Measurements from ENCODE around the gene FAM117A.

Gene FAM117A

DNA sequence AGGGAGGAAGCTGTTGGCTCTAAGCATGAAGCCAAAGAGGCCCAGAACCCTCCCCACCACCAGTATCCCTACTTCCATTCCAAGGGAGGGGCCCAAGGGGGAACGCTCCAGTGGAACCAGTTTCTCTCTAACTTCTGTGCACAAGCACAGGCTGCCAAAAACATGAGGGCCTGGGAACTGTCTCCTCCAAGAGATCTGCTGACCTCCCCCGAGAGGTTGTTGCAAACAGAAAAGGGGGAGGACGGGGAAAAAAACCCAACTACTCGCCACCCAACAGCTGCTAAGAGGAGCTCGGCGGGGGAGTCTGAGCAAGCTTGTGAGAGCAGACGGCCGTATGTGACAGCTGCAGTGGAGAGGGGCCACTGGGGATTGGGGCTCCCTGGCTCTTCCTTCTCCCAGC lies 40.5 kb downstream of the FAM117A start (continued):
- TF ChIP-seq ZNF433 (tag by site-specific recombination; IDR thresholded peaks at IDR 0.05; ENCODE audit: low read depth): no peak
- TF ChIP-seq, protein P1, sequence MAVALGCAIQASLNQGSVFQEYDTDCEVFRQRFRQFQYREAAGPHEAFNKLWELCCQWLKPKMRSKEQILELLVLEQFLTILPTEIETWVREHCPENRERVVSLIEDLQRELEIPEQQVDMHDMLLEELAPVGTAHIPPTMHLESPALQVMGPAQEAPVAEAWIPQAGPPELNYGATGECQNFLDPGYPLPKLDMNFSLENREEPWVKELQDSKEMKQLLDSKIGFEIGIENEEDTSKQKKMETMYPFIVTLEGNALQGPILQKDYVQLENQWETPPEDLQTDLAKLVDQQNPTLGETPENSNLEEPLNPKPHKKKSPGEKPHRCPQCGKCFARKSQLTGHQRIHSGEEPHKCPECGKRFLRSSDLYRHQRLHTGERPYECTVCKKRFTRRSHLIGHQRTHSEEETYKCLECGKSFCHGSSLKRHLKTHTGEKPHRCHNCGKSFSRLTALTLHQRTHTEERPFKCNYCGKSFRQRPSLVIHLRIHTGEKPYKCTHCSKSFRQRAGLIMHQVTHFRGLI (tag by site-specific recombination; IDR thresholded peaks at IDR 0.05): no peak
- TF ChIP-seq, protein P2, sequence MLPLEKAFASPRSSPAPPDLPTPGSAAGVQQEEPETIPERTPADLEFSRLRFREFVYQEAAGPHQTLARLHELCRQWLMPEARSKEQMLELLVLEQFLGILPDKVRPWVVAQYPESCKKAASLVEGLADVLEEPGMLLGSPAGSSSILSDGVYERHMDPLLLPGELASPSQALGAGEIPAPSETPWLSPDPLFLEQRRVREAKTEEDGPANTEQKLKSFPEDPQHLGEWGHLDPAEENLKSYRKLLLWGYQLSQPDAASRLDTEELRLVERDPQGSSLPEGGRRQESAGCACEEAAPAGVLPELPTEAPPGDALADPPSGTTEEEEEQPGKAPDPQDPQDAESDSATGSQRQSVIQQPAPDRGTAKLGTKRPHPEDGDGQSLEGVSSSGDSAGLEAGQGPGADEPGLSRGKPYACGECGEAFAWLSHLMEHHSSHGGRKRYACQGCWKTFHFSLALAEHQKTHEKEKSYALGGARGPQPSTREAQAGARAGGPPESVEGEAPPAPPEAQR (tag by site-specific recombination; IDR thresholded peaks at IDR 0.05): no peak
- no peak for TF ChIP-seq MYNN (tag by site-specific recombination; IDR thresholded peaks at IDR 0.05; ENCODE audit: borderline replicate concordance)

DNA sequence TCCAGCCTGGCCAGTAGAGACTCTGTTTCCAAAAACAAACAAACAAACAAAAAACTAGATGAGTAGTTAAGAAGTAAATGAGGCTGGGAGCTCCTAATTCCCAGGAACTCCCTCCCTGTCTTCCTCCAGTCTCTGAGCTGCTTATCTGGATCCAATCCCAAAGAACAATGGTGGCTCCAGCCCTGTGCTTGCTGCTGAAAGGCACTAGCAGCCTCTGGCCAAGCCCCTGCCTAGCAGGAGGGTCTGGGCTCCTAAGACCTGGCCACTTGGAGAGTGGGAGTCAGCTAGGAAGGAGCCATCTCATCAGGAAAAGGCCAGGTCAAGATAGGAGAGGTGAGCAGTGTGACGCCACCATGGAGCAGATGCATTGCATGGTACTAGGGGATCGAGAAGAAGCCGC lies 41.9 kb downstream of the FAM117A start:
- Histone ChIP-seq H3K4me3 (ENCODE audit: low read depth, low read length) (no peak overlapping the region), H3K36me3 (ENCODE audit: control insufficient read depth in 2 of 2, insufficient read depth in 1 of 2, low read length in 2 of 2) (peaks cover 11 to 47% of the 10 kb centered on the region in 2 experiments), H3K27ac (ENCODE audit: extremely low read depth, low read depth, low read length) (peak overlapping the region; percentile 16; the same call in 1 of the 2 replicates), H3K9me3 (ENCODE audit: control insufficient read depth, insufficient read depth, low read depth, low read length) (no peaks in the 10 kb centered on the region), H3K4me1 (ENCODE audit: control insufficient read depth, insufficient read depth, low read length) (no peaks in the 10 kb centered on the region)
- POLR2A ChIA-PET: interaction anchor here (1.4 kb wide), 1 partner anchor 42 kb away, joined by 9 read pairs; the partner anchor contains the start of gene FAM117A
- CTCF ChIA-PET: interaction anchor here (1.1 to 2.5 kb wide), 4 partner anchors 10 to 276 kb away, joined by 3 to 16 read pairs (median 4); partner anchors contain the start of gene SLC35B1
- TF ChIP-seq ZNF394 (tag by site-specific recombination; IDR thresholded peaks at IDR 0.05; ENCODE audit: borderline replicate concordance): no peak
- no peak for TF ChIP-seq ZBTB20 (tag by site-specific recombination; IDR thresholded peaks at IDR 0.05)
- TF ChIP-seq ZNF707 (tag by site-specific recombination; IDR thresholded peaks at IDR 0.05): no peak
- TF ChIP-seq ZNF501 (tag by site-specific recombination; IDR thresholded peaks at IDR 0.05): no peak
- TF ChIP-seq, protein P3, sequence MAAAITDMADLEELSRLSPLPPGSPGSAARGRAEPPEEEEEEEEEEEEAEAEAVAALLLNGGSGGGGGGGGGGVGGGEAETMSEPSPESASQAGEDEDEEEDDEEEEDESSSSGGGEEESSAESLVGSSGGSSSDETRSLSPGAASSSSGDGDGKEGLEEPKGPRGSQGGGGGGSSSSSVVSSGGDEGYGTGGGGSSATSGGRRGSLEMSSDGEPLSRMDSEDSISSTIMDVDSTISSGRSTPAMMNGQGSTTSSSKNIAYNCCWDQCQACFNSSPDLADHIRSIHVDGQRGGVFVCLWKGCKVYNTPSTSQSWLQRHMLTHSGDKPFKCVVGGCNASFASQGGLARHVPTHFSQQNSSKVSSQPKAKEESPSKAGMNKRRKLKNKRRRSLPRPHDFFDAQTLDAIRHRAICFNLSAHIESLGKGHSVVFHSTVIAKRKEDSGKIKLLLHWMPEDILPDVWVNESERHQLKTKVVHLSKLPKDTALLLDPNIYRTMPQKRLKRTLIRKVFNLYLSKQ (tag by site-specific recombination; IDR thresholded peaks at IDR 0.05; ENCODE audit: borderline replicate concordance): no peak
- TF ChIP-seq ZNF571 (tag by site-specific recombination; IDR thresholded peaks at IDR 0.05): no peak
- TF ChIP-seq ZNF433 (tag by site-specific recombination; IDR thresholded peaks at IDR 0.05; ENCODE audit: low read depth): no peak
- TF ChIP-seq, protein P4, sequence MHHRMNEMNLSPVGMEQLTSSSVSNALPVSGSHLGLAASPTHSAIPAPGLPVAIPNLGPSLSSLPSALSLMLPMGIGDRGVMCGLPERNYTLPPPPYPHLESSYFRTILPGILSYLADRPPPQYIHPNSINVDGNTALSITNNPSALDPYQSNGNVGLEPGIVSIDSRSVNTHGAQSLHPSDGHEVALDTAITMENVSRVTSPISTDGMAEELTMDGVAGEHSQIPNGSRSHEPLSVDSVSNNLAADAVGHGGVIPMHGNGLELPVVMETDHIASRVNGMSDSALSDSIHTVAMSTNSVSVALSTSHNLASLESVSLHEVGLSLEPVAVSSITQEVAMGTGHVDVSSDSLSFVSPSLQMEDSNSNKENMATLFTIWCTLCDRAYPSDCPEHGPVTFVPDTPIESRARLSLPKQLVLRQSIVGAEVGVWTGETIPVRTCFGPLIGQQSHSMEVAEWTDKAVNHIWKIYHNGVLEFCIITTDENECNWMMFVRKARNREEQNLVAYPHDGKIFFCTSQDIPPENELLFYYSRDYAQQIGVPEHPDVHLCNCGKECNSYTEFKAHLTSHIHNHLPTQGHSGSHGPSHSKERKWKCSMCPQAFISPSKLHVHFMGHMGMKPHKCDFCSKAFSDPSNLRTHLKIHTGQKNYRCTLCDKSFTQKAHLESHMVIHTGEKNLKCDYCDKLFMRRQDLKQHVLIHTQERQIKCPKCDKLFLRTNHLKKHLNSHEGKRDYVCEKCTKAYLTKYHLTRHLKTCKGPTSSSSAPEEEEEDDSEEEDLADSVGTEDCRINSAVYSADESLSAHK (tag by site-specific recombination; IDR thresholded peaks at IDR 0.05): no peak
- no peak for TF ChIP-seq ZNF555 (tag by site-specific recombination; conservative IDR thresholded peaks at IDR 0.05)

DNA sequence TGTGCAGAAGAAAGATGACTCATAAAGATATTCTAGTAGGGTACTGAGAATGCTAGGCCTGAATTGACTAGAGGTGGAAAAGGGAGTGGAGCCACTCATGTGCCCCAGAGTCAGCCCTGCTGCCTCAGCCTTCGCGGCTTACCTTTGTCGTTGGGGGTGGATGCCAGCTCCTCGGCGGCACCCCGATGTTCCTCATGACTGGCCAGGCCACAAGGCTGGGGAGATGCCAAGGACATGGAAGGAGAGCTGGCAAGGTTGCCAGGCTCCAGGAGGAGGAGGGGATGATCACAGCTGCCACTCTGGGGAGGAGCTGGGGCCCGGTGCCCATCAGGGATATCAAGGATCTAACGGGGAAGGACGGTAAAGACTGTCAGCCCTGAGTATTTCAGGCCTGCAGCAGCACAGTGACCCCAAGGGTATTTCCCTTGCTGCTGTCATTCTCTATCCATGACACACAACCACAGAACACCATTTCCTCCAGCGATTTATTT lies 46.5 kb downstream of the FAM117A start:
- TF ChIP-seq ZNF549 (tag by site-specific recombination; IDR thresholded peaks at IDR 0.05) (no peak), ZNF223 (tag by site-specific recombination; IDR thresholded peaks at IDR 0.05) (no peak), ZNF837 (tag by site-specific recombination; IDR thresholded peaks at IDR 0.05) (no peak), GLIS2 (tag by site-specific recombination; IDR thresholded peaks at IDR 0.05) (no peak), ZNF121 (tag by site-specific recombination; IDR thresholded peaks at IDR 0.05) (no peak), KLF10 (tag by site-specific recombination; IDR thresholded peaks at IDR 0.05) (no peak), KLF8 (tag by site-specific recombination; IDR thresholded peaks at IDR 0.05) (no peak)
- TF ChIP-seq, protein P5, sequence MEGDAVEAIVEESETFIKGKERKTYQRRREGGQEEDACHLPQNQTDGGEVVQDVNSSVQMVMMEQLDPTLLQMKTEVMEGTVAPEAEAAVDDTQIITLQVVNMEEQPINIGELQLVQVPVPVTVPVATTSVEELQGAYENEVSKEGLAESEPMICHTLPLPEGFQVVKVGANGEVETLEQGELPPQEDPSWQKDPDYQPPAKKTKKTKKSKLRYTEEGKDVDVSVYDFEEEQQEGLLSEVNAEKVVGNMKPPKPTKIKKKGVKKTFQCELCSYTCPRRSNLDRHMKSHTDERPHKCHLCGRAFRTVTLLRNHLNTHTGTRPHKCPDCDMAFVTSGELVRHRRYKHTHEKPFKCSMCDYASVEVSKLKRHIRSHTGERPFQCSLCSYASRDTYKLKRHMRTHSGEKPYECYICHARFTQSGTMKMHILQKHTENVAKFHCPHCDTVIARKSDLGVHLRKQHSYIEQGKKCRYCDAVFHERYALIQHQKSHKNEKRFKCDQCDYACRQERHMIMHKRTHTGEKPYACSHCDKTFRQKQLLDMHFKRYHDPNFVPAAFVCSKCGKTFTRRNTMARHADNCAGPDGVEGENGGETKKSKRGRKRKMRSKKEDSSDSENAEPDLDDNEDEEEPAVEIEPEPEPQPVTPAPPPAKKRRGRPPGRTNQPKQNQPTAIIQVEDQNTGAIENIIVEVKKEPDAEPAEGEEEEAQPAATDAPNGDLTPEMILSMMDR (tag by site-specific recombination; IDR thresholded peaks at IDR 0.05): no peak
- Histone ChIP-seq H3K9me3 (ENCODE audit: control insufficient read depth, insufficient read depth, low read depth, low read length) (no peaks in the 10 kb centered on the region), H3K27ac (ENCODE audit: extremely low read depth, low read depth, low read length) (no peak overlapping the region), H3K4me1 (ENCODE audit: control insufficient read depth, insufficient read depth, low read length) (no peaks in the 10 kb centered on the region), H3K36me3 (ENCODE audit: control insufficient read depth in 2 of 2, insufficient read depth in 1 of 2, low read length in 2 of 2) (peaks cover 17 to 62% of the 10 kb centered on the region in 2 experiments), H3K4me3 (ENCODE audit: low read depth, low read length) (no peak overlapping the region)
- ChIA-PET POLR2A (interaction anchor here (3.6 kb wide), 1 partner anchor 47 kb away, joined by 17 read pairs; the partner anchor contains the start of gene FAM117A), CTCF (interaction anchor here (0.7 to 2.1 kb wide), 2 partner anchors 9 to 160 kb away, joined by 3 to 13 read pairs; partner anchors contain the start of gene SLC35B1)
